ENCODE measurements around the gene USP21. TPM values are rescaled to one million over a fixed set of nuclear protein-coding genes. Genes with fewer than 3 reads are reported as not detected.

USP21 gene
- total RNA-seq, 1 donor from 2014 or later, result 21.5 TPM

GRCh38 chr1:161198194-161198896, 39.0 kb downstream of the USP21 start:
- Mint-ChIP-seq H3K9me3 (ENCODE audit: unreplicated experiment) (peaks cover 6% of the 10 kb centered on the region), H3K36me3 (ENCODE audit: unreplicated experiment) (no peaks in the 10 kb centered on the region), H3K27ac (ENCODE audit: unreplicated experiment) (peak overlapping the region; percentile 86), H3K27me3 (ENCODE audit: unreplicated experiment) (peaks cover 4% of the 10 kb centered on the region), H3K4me3 (ENCODE audit: unreplicated experiment) (peak overlapping the region; percentile 82), H3K4me1 (ENCODE audit: low read depth, unreplicated experiment) (peaks cover 19% of the 10 kb centered on the region)
- TF ChIP-seq CTCF (IDR thresholded peaks at IDR 0.05; ENCODE audit: partially characterized antibody, unreplicated experiment), result no peak
- DNase-seq, result peak; percentile 74

GRCh38 chr1:161198897-161199431, 39.7 kb downstream of the USP21 start, which contains the start of gene ADAMTS4:
Gene ADAMTS4 (minus strand): TSS chr1:161199054. CDS start chr1:161198627, 427 bp downstream.
- H3K36me3 Mint-ChIP-seq (ENCODE audit: unreplicated experiment), result peaks cover under 1% of the 10 kb centered on the region
- DNase-seq, result peak; percentile 39
- H3K27me3 Mint-ChIP-seq (ENCODE audit: unreplicated experiment), result peaks cover 6% of the 10 kb centered on the region
- peaks cover 19% of the 10 kb centered on the region for H3K4me1 Mint-ChIP-seq (ENCODE audit: low read depth, unreplicated experiment)
- peak within 1 kb of the TSS; percentile 86 for H3K27ac Mint-ChIP-seq (ENCODE audit: unreplicated experiment)
- TF ChIP-seq CTCF (IDR thresholded peaks at IDR 0.05; ENCODE audit: partially characterized antibody, unreplicated experiment), result no peak
- H3K4me3 Mint-ChIP-seq (ENCODE audit: unreplicated experiment), result peak within 1 kb of the TSS; percentile 82
- H3K9me3 Mint-ChIP-seq (ENCODE audit: unreplicated experiment), result peaks cover 6% of the 10 kb centered on the region

GRCh38 chr1:161199506-161200139, 40.3 kb downstream of the USP21 start:
- DNase-seq, result no peak
- Mint-ChIP-seq H3K27ac (ENCODE audit: unreplicated experiment) (peak overlapping the region; percentile 86), H3K9me3 (ENCODE audit: unreplicated experiment) (peaks cover 6% of the 10 kb centered on the region), H3K36me3 (ENCODE audit: unreplicated experiment) (peaks cover 5% of the 10 kb centered on the region), H3K4me3 (ENCODE audit: unreplicated experiment) (peak overlapping the region; percentile 82), H3K27me3 (ENCODE audit: unreplicated experiment) (peaks cover 6% of the 10 kb centered on the region), H3K4me1 (ENCODE audit: low read depth, unreplicated experiment) (peaks cover 25% of the 10 kb centered on the region)
- no peak for TF ChIP-seq CTCF (IDR thresholded peaks at IDR 0.05; ENCODE audit: partially characterized antibody, unreplicated experiment)

- Mint-ChIP-seq H3K4me3 (ENCODE audit: unreplicated experiment) (peak overlapping the region; percentile 15), H3K36me3 (ENCODE audit: unreplicated experiment) (peaks cover 5% of the 10 kb centered on the region), H3K27me3 (ENCODE audit: unreplicated experiment) (peaks cover 6% of the 10 kb centered on the region), H3K4me1 (ENCODE audit: low read depth, unreplicated experiment) (peaks cover 25% of the 10 kb centered on the region), H3K9me3 (ENCODE audit: unreplicated experiment) (peaks cover 6% of the 10 kb centered on the region), H3K27ac (ENCODE audit: unreplicated experiment) (peak overlapping the region; percentile 98)
- no peak for TF ChIP-seq CTCF (IDR thresholded peaks at IDR 0.05; ENCODE audit: partially characterized antibody, unreplicated experiment)
- DNase-seq, result no peak
Measured at GRCh38 chr1:161200421-161200991, 41.2 kb downstream of the USP21 start.
